A549 (cell line): ENCODE measurements around the gene CLDN1. TPM values are rescaled to one million over a fixed set of nuclear protein-coding genes. Genes with fewer than 3 reads are reported as not detected.

ENCODE experiments used
- ATAC-seq, 2 experiments: fragments of 200-7000 bp in 1 of 2; fragments of >200 bp in 1 of 2; cut with Nextera tagmentation in 1 of 2; cut with Tn5 transposase in 1 of 2; 3 replicates each; pipeline versions ENCODE4 v1.8.0 to v1.9.1; 2018 to 2020; ENCODE audit warnings: mild to moderate bottlenecking in 1 of 2, moderate library complexity in 1 of 2
- CTCF ChIA-PET: fragments of 300-600 bp; sonication (Branson Sonifier 250); formaldehyde crosslinking; extraction: SDS; loops from one replicate; lab custom pipeline; 2021; ENCODE audit warnings: antibody characterized with exemption, inconsistent platforms; lab: Yijun Ruan, JAX
- POLR2A ChIA-PET: fragments of 350-600 bp; formaldehyde crosslinking; extraction: SDS; loops from one replicate; lab custom pipeline; 2021; ENCODE audit warnings: antibody characterized with exemption, inconsistent platforms; lab: Yijun Ruan, JAX
- DNase-seq, 2 experiments: peaks; one replicate each; pipeline versions ENCODE4 v3.0.0 to v3.0.0-alpha.2; 2011 to 2016; ENCODE audit warnings: low read depth in 1 of 2, low spot score in 1 of 2
- FAIRE-seq: peaks from 2 replicates; lab custom pipeline; 2011; peaks lifted over from hg19 to GRCh38; lab: Jason Lieb, UNC
- H3K27ac ChIP-seq, 2 experiments: fragments of >200 bp; sonication (Bioruptor Twin); formaldehyde crosslinking; 3 replicates each; pipeline ENCODE4 v1.5.1; 2016 to 2017
- H3K4me1 ChIP-seq: fragments of >200 bp; sonication (Bioruptor Twin); formaldehyde crosslinking; 3 replicates; pipeline ENCODE4 v1.6.1; 2016
- H3K4me2 ChIP-seq: fragments of >200 bp; sonication (Bioruptor Twin); formaldehyde crosslinking; 3 replicates; pipeline ENCODE4 v1.6.1; 2016
- H3K4me3 ChIP-seq: fragments of >200 bp; sonication (Bioruptor Twin); formaldehyde crosslinking; 3 replicates; pipeline ENCODE4 v1.5.1; 2016
- H3K9me3 ChIP-seq: fragments of >200 bp; sonication (Bioruptor Twin); formaldehyde crosslinking; 3 replicates; pipeline ENCODE4 v1.6.1; 2016
- ATOH8 ChIP-seq: fragments of 250-450 bp; sonication (Bioruptor Pico); IDR thresholded peaks from 2 replicates; pipeline ENCODE4 v1.5.0; 2020; ENCODE audit warnings: low read depth, mild to moderate bottlenecking, moderate library complexity
- BCL3 ChIP-seq: fragments of >200 bp; sonication (Bioruptor Twin); formaldehyde crosslinking; IDR thresholded peaks from 3 replicates; pipeline ENCODE4 v1.6.1; 2016
- BHLHE40 ChIP-seq: IDR thresholded peaks from 2 replicates; pipeline ENCODE4 v1.6.1; 2012; ENCODE audit warnings: low read depth, low read length, inconsistent platforms
- CBX8 ChIP-seq: fragments of 200-600 bp; sonication (generic); IDR thresholded peaks from 2 replicates; pipeline ENCODE4 v1.6.1; 2016
- CTCF ChIP-seq: fragments of >200 bp; sonication (Bioruptor Twin); formaldehyde crosslinking; IDR thresholded peaks from 3 replicates; pipeline ENCODE4 v1.5.1; 2016
- E2F6 ChIP-seq: IDR thresholded peaks from 2 replicates; pipeline ENCODE4 v1.6.1; 2012; ENCODE audit warnings: low read depth, borderline replicate concordance
- EHF ChIP-seq: fragments of 250-450 bp; sonication (Bioruptor Pico); IDR thresholded peaks from 2 replicates; pipeline ENCODE4 v1.5.0; 2020; ENCODE audit warnings: mild to moderate bottlenecking
- EHMT2 ChIP-seq: fragments of 200-600 bp; sonication (generic); IDR thresholded peaks from 2 replicates; pipeline ENCODE4 v1.6.1; 2016; ENCODE audit warnings: antibody characterized with exemption, low read depth, mild to moderate bottlenecking, moderate library complexity
- EP300 ChIP-seq, 2 experiments: fragments of >200 bp; sonication (Bioruptor Twin); formaldehyde crosslinking; IDR thresholded peaks; 2 replicates in 1 of 2; 3 replicates in 1 of 2; pipeline ENCODE4 v1.6.1; 2016 to 2017
- ESRRA ChIP-seq: fragments of 150-350 bp; IDR thresholded peaks from 2 replicates; pipeline ENCODE4 v1.6.1; 2014; ENCODE audit warnings: mild to moderate bottlenecking, low read length, borderline replicate concordance
- FOSB ChIP-seq: fragments of 250-450 bp; sonication (Bioruptor Pico); IDR thresholded peaks from 2 replicates; pipeline ENCODE4 v1.5.0; 2020; ENCODE audit warnings: mild to moderate bottlenecking, moderate library complexity
- GATA3 ChIP-seq: IDR thresholded peaks from 2 replicates; pipeline ENCODE4 v1.6.1; 2012; ENCODE audit warnings: borderline replicate concordance
- HES2 ChIP-seq: fragments of >200 bp; sonication (Bioruptor Twin); formaldehyde crosslinking; IDR thresholded peaks from 2 replicates; pipeline ENCODE4 v1.6.1; 2016
- HMGXB4 ChIP-seq: fragments of 250-450 bp; sonication (Bioruptor Pico); IDR thresholded peaks from 2 replicates; pipeline ENCODE4 v1.5.0; 2021; ENCODE audit warnings: mild to moderate bottlenecking, moderate library complexity, borderline replicate concordance
- HOXA7 ChIP-seq: fragments of 250-450 bp; sonication (Bioruptor Pico); IDR thresholded peaks from 2 replicates; pipeline ENCODE4 v1.5.0; 2020; ENCODE audit warnings: mild to moderate bottlenecking, moderate library complexity
- HOXB13 ChIP-seq: fragments of 250-450 bp; sonication (Bioruptor Pico); IDR thresholded peaks from 2 replicates; pipeline ENCODE4 v1.5.0; 2020; ENCODE audit warnings: low read depth, mild to moderate bottlenecking, moderate library complexity
- HOXB5 ChIP-seq: fragments of 250-450 bp; sonication (Bioruptor Pico); IDR thresholded peaks from 2 replicates; pipeline ENCODE4 v1.5.0; 2020; ENCODE audit warnings: mild to moderate bottlenecking, moderate library complexity
- JUN ChIP-seq, 2 experiments: fragments of >200 bp; sonication (Bioruptor Twin); formaldehyde crosslinking; IDR thresholded peaks; 2 replicates in 1 of 2; 3 replicates in 1 of 2; pipeline ENCODE4 v1.6.1; 2016 to 2017
- KDM5A ChIP-seq: fragments of 200-600 bp; sonication (generic); IDR thresholded peaks from 2 replicates; pipeline ENCODE4 v1.6.1; 2016; ENCODE audit warnings: antibody characterized with exemption, mild to moderate bottlenecking
- MAZ ChIP-seq: fragments of 150-350 bp; IDR thresholded peaks from 2 replicates; pipeline ENCODE4 v1.6.1; 2014; ENCODE audit warnings: antibody characterized with exemption, low read depth, low read length, borderline replicate concordance
- MYC ChIP-seq: IDR thresholded peaks from 2 replicates; pipeline ENCODE4 v1.6.1; 2012; ENCODE audit warnings: mild to moderate bottlenecking, inconsistent platforms, low read length, improper control_type of control experiment, borderline replicate concordance
- NPAS2 ChIP-seq: fragments of 250-450 bp; sonication (Bioruptor Pico); IDR thresholded peaks from 2 replicates; pipeline ENCODE4 v1.8.0; 2022; ENCODE audit warnings: mild to moderate bottlenecking, moderate library complexity, borderline replicate concordance
- RAD21 ChIP-seq, 2 experiments: fragments of >200 bp in 1 of 2; sonication (Bioruptor Twin) in 1 of 2; formaldehyde crosslinking in 1 of 2; IDR thresholded peaks in 1 of 2; conservative IDR thresholded peaks in 1 of 2; 2 replicates in 1 of 2; 3 replicates in 1 of 2; pipeline ENCODE4 v1.6.1; 2012 to 2018; ENCODE audit warnings: inconsistent platforms in 1 of 2
- RCOR1 ChIP-seq: fragments of 150-350 bp; IDR thresholded peaks from 2 replicates; pipeline ENCODE4 v1.6.1; 2014; ENCODE audit warnings: antibody characterized with exemption, low read length, low read depth
- RFX5 ChIP-seq: fragments of 450-650 bp; IDR thresholded peaks from 2 replicates; pipeline ENCODE4 v1.7.1; 2014; ENCODE audit warnings: antibody characterized with exemption, mild to moderate bottlenecking, moderate library complexity
- RNF2 ChIP-seq: fragments of 200-600 bp; sonication (generic); IDR thresholded peaks from 2 replicates; pipeline ENCODE4 v1.6.1; 2016; ENCODE audit warnings: low read depth, mild to moderate bottlenecking, antibody characterized with exemption, moderate library complexity, borderline replicate concordance
- SMC3 ChIP-seq: fragments of >200 bp; sonication (Bioruptor Twin); formaldehyde crosslinking; IDR thresholded peaks from 3 replicates; pipeline ENCODE4 v1.6.1; 2018; ENCODE audit warnings: inconsistent platforms
- USF2 ChIP-seq: fragments of 450-650 bp; IDR thresholded peaks from 2 replicates; pipeline ENCODE4 v1.6.1; 2014; ENCODE audit warnings: antibody characterized with exemption
- ZC3H11A ChIP-seq: fragments of 450-650 bp; IDR thresholded peaks from 2 replicates; pipeline ENCODE4 v1.6.1; 2014; ENCODE audit warnings: antibody characterized with exemption, mild to moderate bottlenecking
- ZNF302 ChIP-seq: fragments of 250-450 bp; sonication (Bioruptor Pico); IDR thresholded peaks from 2 replicates; pipeline ENCODE4 v1.9.0; 2021; ENCODE audit warnings: inconsistent platforms, mild to moderate bottlenecking, moderate library complexity
- ZSCAN20 ChIP-seq: fragments of 250-450 bp; sonication (Bioruptor Pico); IDR thresholded peaks from 2 replicates; pipeline ENCODE4 v1.8.0; 2022; ENCODE audit warnings: mild to moderate bottlenecking, moderate library complexity
- WGBS: methylation state at CpG from one replicate; pipeline ENCODE4 v1.1.6; 2017; ENCODE audit errors: missing lambda C conversion rate; 5-methylcytosine and 5-hydroxymethylcytosine counted together
- polyA plus RNA-seq, 4 experiments: library from polyadenylated mRNA; depleted of rRNA in 3 of 4; stranded (reverse); fragments of >200 nt; fragmentation: RNase III in 1 of 4; extraction: RNeasy Plus Mini Kit Qiagen cat#74134 plus additional on column Dnase treatment in 1 of 4; gene quantifications; 2 replicates in 3 of 4; 3 replicates in 1 of 4; pipeline ENCODE4 v1.2.3, GENCODE V29; 2011 to 2017

Gene CLDN1
- polyA plus RNA-seq, 2 of the 4 experiments (the other 2 are of a cell fraction) = 33.7 to 142 TPM

GRCh38 chr3:190294030-190294429 is 28.2 kb downstream of the CLDN1 start:
- POLR2A ChIA-PET = no interaction called here
- TF ChIP-seq HMGXB4 = no peak
- no peak for TF ChIP-seq MYC
- no peak for TF ChIP-seq ZC3H11A
- TF ChIP-seq USF2 = no peak
- TF ChIP-seq HOXB5 (CRISPR knock-in tag) = no peak
- no peak for TF ChIP-seq ZNF302 (CRISPR knock-in tag)
- TF ChIP-seq BCL3 = no peak
- no peak for TF ChIP-seq HES2
- no peak for TF ChIP-seq HOXB13
- TF ChIP-seq KDM5A = no peak
- no peak for TF ChIP-seq EP300 (IDR thresholded peaks at IDR 0.05)
- no peak for TF ChIP-seq E2F6
- TF ChIP-seq RCOR1 = no peak
- TF ChIP-seq CBX8 = no peak
- TF ChIP-seq GATA3 = no peak
- TF ChIP-seq RNF2 = no peak
- no peak for TF ChIP-seq BHLHE40
- no peak for TF ChIP-seq NPAS2 (CRISPR knock-in tag)
- TF ChIP-seq HOXA7 (CRISPR knock-in tag) = no peak
- TF ChIP-seq, all 56 proteins: peak for 0

GRCh38 chr3:190293621-190294020 is 28.6 kb downstream of the CLDN1 start:
- H3K4me3 ChIP-seq = no peak overlapping the region
- 93% methylated on average over 3 of the region's 3 CpGs for WGBS
- no peak overlapping the region for H3K27ac ChIP-seq
- TF ChIP-seq RCOR1 = no peak
- TF ChIP-seq JUN (IDR thresholded peaks at IDR 0.05) = no peak
- no peak for TF ChIP-seq HOXA7 (CRISPR knock-in tag)
- no peak for TF ChIP-seq EP300 (IDR thresholded peaks at IDR 0.05)
- TF ChIP-seq ATOH8 (CRISPR knock-in tag) = no peak
- TF ChIP-seq MAZ = no peak
- TF ChIP-seq CTCF = no peak
- TF ChIP-seq ZSCAN20 (CRISPR knock-in tag) = no peak
- TF ChIP-seq ZC3H11A = no peak
- no peak for TF ChIP-seq RAD21 (conservative IDR thresholded peaks at IDR 0.05 in 1 of 2, IDR thresholded peaks at IDR 0.05 in 1 of 2)
- TF ChIP-seq USF2 = no peak
- TF ChIP-seq EHF (CRISPR knock-in tag) = no peak
- TF ChIP-seq FOSB (CRISPR knock-in tag) = no peak
- no peak for TF ChIP-seq RFX5
- TF ChIP-seq SMC3 = no peak
- no peak for TF ChIP-seq EHMT2
- TF ChIP-seq ESRRA = no peak
- no peak overlapping the region for H3K4me2 ChIP-seq
- no peak for FAIRE-seq
- H3K9me3 ChIP-seq = peaks cover 11% of the 10 kb centered on the region; the same call in 2 of the 3 replicates
- no peak for DNase-seq
- CTCF ChIA-PET = no interaction called here
- peaks cover 12% of the 10 kb centered on the region; the same call in 1 of the 3 replicates for H3K4me1 ChIP-seq
- no peak for ATAC-seq
- POLR2A ChIA-PET = no interaction called here

More at GRCh38 chr3:190294030-190294429, 28.2 kb downstream of the CLDN1 start:
- CTCF ChIA-PET = no interaction called here
- Histone ChIP-seq H3K9me3 (peaks cover 11% of the 10 kb centered on the region; the same call in 2 of the 3 replicates), H3K4me2 (no peak overlapping the region), H3K27ac (no peak overlapping the region), H3K4me3 (no peak overlapping the region), H3K4me1 (peaks cover 12% of the 10 kb centered on the region; the same call in 1 of the 3 replicates)
- DNase-seq (no peak), ATAC-seq (no peak), FAIRE-seq (no peak)
